ENCODE results near the gene KIAA1328.

GRCh38 chr18:37246779-37247340 lies 417.9 kb downstream of the KIAA1328 start:
- TF ChIP-seq POLR2A (IDR thresholded peaks at IDR 0.05) (no peak), CTCF (IDR thresholded peaks at IDR 0.05) (no peak)

Data from Peyer's patch (tissue), 4 donors.